IPS-15b (cell line): ENCODE results near the gene KCNE2.

Source experiments
- H3K27me3 ChIP-seq: one replicate; pipeline ENCODE4 v1.6.1; 2013; ENCODE audit warnings: low read length; ENCODE audit not compliant: control insufficient read depth, insufficient read depth
- H3K36me3 ChIP-seq: one replicate; pipeline ENCODE4 v1.6.1; 2013; ENCODE audit warnings: low read length; ENCODE audit not compliant: control insufficient read depth, insufficient read depth
- H3K4me1 ChIP-seq: one replicate; pipeline ENCODE4 v1.6.1; 2013; ENCODE audit warnings: mild to moderate bottlenecking, low read length; ENCODE audit not compliant: control insufficient read depth, insufficient read depth
- H3K4me3 ChIP-seq: one replicate; pipeline ENCODE4 v1.5.1; 2013; ENCODE audit warnings: low read depth, low read length
- H3K9ac ChIP-seq: one replicate; pipeline ENCODE4 v1.6.1; 2013; ENCODE audit warnings: low read depth, mild to moderate bottlenecking, low read length
- H3K9me3 ChIP-seq: one replicate; pipeline ENCODE4 v1.6.1; 2013; ENCODE audit warnings: mild to moderate bottlenecking, low read length; ENCODE audit not compliant: control insufficient read depth, insufficient read depth

KCNE2 gene

DNA sequence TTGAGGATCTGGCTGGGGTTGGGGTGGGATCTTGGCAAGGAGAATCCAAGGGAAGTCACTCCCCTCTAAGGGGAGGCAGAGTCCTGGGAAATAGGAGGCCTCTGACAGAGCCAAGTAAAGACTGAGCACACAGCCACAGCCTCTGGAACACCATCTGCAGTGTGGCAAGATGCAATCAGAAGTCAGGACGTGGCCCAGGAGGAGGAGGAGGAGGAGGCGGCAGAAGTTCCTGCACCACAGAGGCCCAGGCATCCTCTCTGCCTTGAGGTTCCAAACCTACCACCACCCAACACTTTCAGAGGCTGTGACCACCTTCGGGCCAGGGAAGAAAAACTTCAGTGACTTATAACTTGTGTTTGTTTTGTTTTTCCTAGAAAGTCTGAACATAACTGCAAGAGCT is 23.7 kb upstream of the KCNE2 start:
- no peaks in the 10 kb centered on the region for H3K9me3 ChIP-seq
- no peaks in the 10 kb centered on the region for H3K36me3 ChIP-seq
- no peaks in the 10 kb centered on the region for H3K27me3 ChIP-seq
- no peaks in the 10 kb centered on the region for H3K4me1 ChIP-seq
- no peak overlapping the region for H3K9ac ChIP-seq
- no peak overlapping the region for H3K4me3 ChIP-seq

DNA sequence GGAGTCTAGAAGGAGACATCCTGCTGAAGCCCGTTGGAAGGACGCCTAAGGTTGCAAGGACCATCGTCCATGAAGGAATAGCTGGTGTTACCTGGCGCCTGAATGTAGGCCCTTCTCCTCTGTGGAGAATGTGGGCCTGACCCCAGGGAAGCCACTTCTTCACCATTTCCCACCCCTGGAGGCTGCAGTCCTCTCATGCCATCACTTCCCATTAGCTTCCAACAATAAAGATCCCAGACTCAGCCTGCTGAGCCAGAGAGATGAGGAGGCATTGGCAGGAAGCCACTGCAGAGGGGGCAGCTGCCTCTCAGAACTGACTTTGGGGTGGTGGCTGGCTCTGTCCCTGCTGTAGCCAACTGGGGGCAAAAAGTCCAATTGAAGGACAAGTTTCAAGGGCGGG is 21.3 kb upstream of the KCNE2 start:
- Histone ChIP-seq H3K9me3 (no peaks in the 10 kb centered on the region), H3K27me3 (no peaks in the 10 kb centered on the region), H3K36me3 (no peaks in the 10 kb centered on the region), H3K4me3 (no peak overlapping the region), H3K4me1 (no peaks in the 10 kb centered on the region), H3K9ac (no peak overlapping the region)

DNA sequence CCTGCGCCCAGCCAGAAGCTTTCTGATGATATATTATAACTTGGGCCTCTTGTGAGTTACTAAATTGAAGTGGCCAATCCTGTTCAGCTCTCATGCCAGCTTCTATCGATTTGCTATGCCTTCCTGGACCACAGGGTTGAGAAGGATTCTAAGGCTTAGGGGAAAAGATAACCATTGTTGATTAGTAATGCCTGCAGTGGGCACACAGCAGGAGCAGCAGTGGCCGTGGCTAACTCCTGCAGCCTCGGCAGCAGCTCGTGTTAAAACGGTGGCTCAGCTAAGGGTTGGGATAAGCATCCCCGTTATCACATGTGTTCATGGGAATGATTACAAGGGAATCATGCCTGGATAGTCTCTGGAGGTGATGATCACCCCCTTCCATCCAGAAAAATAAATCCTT is 20.5 kb upstream of the KCNE2 start:
- Histone ChIP-seq H3K9me3 (no peaks in the 10 kb centered on the region), H3K36me3 (no peaks in the 10 kb centered on the region), H3K4me1 (no peaks in the 10 kb centered on the region), H3K4me3 (no peak overlapping the region), H3K27me3 (no peaks in the 10 kb centered on the region), H3K9ac (no peak overlapping the region)

DNA sequence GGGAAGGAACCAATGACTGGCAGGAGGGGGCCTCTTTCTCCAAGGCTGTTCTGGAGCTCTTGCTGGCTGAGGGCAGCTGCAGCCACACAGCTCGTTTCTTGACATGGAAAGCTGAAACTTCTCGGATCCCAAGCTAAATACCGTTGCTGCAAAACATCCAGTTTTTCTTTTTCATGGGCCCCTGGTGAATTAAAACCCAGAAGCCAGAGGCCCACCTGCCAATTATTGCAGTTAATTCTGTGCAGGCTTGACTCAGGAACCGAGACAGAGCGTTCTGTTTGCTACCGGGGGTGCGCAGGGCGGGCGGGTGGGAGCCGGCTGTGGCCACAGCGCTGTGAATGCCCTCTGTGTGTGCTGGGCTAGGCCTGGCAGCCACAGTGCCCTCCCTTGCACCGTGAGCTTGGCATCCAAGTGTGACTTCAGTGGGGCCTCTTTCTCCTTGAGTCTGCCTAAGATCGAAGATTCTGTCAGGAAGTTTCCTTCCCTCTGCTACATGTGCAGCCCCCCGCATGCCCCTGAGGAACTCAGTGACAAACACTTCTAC is 19.9 kb upstream of the KCNE2 start:
- Histone ChIP-seq H3K36me3 (no peaks in the 10 kb centered on the region), H3K9me3 (no peaks in the 10 kb centered on the region), H3K27me3 (no peaks in the 10 kb centered on the region), H3K4me3 (no peak overlapping the region), H3K4me1 (no peaks in the 10 kb centered on the region), H3K9ac (no peak overlapping the region)

DNA sequence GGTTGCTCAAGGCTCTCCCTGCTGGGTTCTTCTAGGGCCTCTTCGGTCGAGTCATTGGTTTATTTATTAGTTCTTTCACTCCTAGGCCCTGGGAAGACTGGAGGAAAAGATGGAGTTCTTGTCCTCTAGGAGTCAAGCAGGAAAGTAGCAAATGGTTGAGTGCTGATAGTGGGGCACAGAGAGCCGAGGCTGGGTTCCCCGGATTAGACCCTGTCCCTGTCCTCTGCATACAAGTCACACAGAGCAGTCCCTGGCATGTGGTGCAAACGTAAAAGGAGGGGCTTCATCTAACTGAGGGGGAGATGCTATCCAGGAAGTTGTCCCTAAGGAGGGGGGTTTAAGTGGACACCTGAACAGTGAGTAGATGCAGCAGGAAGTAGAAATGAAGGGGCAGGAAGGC is 19.2 kb upstream of the KCNE2 start:
- H3K4me1 ChIP-seq = no peaks in the 10 kb centered on the region
- no peaks in the 10 kb centered on the region for H3K27me3 ChIP-seq
- no peak overlapping the region for H3K9ac ChIP-seq

DNA sequence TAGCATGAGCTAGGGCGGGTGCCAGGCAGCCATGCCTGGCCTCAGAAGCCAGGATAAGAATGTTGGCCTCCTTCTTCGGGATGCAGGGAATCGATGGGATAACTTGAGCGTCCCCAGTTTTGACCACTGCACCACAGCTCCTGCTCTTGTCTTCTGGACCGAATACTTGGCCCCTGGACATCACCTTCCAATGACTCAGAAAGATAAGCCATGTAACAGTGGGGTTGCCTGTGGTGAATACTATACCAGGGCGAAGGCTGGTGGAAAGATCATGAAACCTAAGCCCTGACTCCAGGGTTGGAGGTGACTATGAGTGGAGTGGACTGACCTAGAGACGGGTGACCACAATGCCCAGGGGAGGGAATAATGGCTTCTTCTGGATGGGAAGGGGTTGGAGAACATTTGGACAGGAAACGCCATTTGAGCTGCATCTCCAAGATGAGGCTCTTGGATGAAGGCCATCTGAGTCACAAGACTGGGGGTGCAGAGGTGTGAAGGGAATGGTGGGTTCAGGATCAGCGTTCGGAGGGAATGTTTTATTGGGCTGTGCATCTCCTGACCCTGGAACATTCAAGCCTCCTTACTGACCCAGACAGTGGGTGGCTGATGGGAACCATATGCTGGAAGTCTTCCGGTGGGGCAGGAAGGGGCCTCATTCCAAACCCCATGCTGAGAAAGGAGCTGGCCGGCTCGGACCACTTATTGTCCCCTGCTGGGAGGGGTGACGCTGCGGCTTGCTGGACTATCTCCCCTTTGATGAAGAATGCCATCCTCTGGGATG is 18.5 kb upstream of the KCNE2 start:
- Histone ChIP-seq H3K9ac (no peak overlapping the region), H3K27me3 (no peaks in the 10 kb centered on the region), H3K36me3 (no peaks in the 10 kb centered on the region), H3K4me3 (no peak overlapping the region), H3K9me3 (no peaks in the 10 kb centered on the region), H3K4me1 (no peaks in the 10 kb centered on the region)

More for the DNA sequence above, 19.2 kb upstream of the KCNE2 start:
- Histone ChIP-seq H3K4me3 (no peak overlapping the region), H3K9me3 (no peaks in the 10 kb centered on the region), H3K36me3 (no peaks in the 10 kb centered on the region)

DNA sequence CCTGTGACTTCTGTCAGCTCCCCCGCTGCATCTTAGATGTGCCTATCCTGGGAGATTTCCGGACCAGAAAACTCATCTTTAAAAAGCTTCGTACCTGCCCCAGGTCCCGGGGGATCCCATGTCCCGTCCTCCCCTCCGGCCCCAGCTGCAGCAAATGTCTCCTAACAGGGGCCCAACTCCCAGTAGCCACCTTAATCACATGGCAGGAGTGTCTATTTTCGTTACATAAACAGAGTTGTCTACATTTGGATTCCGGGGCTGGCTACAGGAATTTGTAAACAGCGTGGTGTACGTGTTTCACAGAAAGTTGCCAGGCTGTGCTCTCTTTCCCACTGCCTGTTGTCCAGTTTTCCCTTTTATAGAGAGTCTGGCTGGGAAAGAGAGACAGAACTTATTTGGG is 17.9 kb upstream of the KCNE2 start:
- H3K9ac ChIP-seq = no peak overlapping the region
- no peaks in the 10 kb centered on the region for H3K36me3 ChIP-seq
- H3K27me3 ChIP-seq = no peaks in the 10 kb centered on the region
- no peak overlapping the region for H3K4me3 ChIP-seq
- no peaks in the 10 kb centered on the region for H3K9me3 ChIP-seq
- no peaks in the 10 kb centered on the region for H3K4me1 ChIP-seq

DNA sequence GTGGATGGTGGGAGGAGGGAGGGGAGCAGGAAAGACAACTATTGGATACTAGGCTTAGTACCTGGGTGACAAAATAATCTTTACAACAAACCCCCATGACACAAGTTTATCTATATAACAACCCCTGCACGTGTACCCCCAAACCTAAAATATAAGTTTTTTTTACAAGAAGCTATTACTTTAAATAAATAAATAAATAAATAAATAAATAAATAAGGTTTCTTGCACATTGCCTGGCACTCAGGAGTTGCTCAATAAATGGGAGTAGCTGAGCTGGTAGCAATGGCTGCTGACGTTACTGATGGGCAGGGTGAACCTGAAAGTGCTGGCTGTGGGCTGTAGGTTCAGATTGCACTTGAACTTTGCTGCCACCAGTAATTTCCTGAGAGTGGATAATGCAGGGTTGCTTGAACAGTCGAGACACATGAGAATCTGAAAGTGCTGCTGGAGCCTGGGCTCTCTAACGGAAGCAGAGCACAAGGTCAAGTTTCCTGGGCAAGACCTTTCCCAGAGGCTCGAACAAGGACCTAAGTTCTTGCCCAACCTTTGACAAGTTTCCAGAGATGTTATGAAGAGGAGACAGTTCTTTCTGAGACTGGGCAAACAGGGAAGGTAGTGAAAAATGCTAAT is 14.8 kb upstream of the KCNE2 start:
- Histone ChIP-seq H3K4me3 (no peak overlapping the region), H3K4me1 (no peaks in the 10 kb centered on the region), H3K36me3 (no peaks in the 10 kb centered on the region), H3K27me3 (no peaks in the 10 kb centered on the region), H3K9me3 (no peaks in the 10 kb centered on the region), H3K9ac (no peak overlapping the region)

DNA sequence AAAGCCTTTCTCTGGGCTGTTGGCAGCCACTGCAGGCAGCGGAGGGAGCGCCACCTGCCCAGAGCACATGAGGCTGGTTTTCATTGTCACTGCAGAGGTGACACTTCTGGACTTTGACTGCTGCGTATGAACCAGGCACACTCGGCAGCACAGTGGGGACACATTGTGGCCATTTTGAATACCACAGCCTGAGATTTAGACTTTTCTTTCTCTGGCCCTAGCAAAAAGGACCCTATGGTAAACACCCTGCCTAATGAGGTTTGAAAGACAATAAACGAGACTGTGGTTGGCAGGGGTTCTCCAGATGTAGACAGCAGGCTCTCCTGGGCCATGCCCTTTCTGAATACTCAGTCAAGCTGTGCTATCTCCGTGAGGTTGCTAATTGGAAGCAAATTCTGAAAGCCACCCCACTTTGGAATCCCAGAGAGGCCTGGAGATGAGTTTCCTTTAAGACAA is 12.0 kb upstream of the KCNE2 start:
- Histone ChIP-seq H3K9ac (no peak overlapping the region), H3K27me3 (no peaks in the 10 kb centered on the region), H3K4me3 (no peak overlapping the region), H3K4me1 (no peaks in the 10 kb centered on the region), H3K36me3 (no peaks in the 10 kb centered on the region), H3K9me3 (no peaks in the 10 kb centered on the region)

DNA sequence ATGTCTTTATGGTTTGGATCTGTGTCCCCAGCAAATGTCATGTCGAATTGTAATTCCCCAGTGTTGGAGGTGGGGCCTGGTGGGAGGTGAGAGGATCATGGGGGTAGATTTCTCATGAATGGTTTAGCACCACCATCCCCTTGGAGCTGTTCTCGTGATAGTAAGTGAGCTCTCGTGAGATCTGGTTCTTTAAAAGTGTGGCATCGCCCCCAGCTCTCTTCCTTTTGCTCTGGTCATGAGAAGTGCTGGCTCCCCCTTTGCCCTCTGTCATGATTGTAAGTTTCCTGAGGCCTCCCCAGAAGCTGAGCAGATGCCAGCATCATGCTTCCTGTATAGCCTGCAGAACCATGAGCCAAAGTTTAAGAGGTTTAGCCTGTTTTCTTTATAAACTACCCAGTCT is 11.2 kb upstream of the KCNE2 start:
- no peaks in the 10 kb centered on the region for H3K27me3 ChIP-seq
- H3K36me3 ChIP-seq = no peaks in the 10 kb centered on the region
- H3K9me3 ChIP-seq = no peaks in the 10 kb centered on the region
- H3K4me1 ChIP-seq = no peaks in the 10 kb centered on the region
- H3K9ac ChIP-seq = no peak overlapping the region
- no peak overlapping the region for H3K4me3 ChIP-seq

DNA sequence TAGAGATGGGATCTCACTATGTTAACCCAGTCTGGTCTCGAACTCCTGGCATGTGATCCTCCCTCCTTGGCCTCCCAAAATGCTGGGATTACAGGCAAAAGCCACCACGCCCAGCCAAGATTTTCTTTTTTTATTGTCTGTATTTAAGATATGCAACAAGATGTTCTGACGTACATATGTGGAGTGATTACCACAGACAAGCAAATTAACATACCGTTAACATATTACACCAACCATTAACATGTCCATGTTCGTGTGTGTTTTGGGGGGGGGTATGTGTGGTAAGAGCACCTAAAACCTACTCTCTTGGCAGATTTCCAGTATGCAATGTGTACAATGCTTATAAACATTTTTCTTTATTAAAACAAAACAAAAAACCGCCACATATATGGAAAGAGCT is 10.6 kb upstream of the KCNE2 start:
- Histone ChIP-seq H3K4me1 (no peaks in the 10 kb centered on the region), H3K9me3 (no peaks in the 10 kb centered on the region), H3K4me3 (no peak overlapping the region), H3K27me3 (no peaks in the 10 kb centered on the region), H3K9ac (no peak overlapping the region), H3K36me3 (no peaks in the 10 kb centered on the region)

DNA sequence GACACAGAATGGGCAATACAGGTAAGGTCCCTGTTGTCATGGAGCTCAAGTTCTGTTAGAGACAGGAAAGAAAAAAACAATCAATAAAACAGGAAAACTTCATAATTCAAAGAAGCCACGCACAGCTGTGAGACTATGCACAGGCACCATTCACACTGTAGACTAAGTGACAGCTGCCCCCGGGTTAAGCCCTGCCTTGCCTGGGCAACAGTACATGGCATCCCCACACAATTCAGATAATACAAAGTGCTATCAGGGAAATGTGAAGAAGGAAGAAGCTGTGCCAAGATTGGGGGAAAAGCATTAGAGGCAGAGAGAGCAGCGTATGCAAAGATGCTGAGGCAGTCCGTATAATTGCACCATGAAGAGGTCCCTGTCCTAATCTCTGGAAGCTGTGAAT is 9.0 kb upstream of the KCNE2 start:
- H3K4me3 ChIP-seq = no peak overlapping the region
- no peaks in the 10 kb centered on the region for H3K27me3 ChIP-seq
- H3K4me1 ChIP-seq = no peaks in the 10 kb centered on the region
- no peaks in the 10 kb centered on the region for H3K36me3 ChIP-seq
- no peak overlapping the region for H3K9ac ChIP-seq
- no peaks in the 10 kb centered on the region for H3K9me3 ChIP-seq
